GM19239 (cell line): ENCODE data around the gene PITPNM1.
"Not testable (repeated sequence)": the region's sequence is repeated elsewhere in the genome, so short reads cannot be mapped to it uniquely, and the experiment has no call there.

Experiments used
- DNase-seq: peaks from one replicate; pipeline ENCODE4 v3.0.0; 2011; ENCODE audit warnings: low spot score; ENCODE audit not compliant: insufficient read length
- FAIRE-seq: peaks from 2 replicates; lab custom pipeline; 2011; peaks lifted over from hg19 to GRCh38; lab: Jason Lieb, UNC

The PITPNM1 gene

DNA sequence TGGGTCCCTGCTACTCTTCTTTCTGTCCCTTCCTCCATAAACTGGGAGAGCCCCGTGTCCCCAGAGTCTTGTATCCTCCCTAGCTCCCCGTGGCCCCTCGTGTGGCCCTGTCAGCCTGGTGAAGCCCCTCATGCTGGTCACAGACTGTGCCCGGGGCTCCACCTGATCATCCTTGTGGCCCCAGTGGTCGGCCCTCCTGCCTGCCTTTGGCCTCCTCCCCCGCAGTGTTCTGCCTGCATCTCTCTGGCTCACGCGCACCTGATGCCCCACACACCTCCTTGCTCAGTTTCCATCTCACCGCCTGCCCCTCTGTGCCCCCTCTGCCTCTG is 19.3 kb upstream of the PITPNM1 start:
- no peak for FAIRE-seq

DNA sequence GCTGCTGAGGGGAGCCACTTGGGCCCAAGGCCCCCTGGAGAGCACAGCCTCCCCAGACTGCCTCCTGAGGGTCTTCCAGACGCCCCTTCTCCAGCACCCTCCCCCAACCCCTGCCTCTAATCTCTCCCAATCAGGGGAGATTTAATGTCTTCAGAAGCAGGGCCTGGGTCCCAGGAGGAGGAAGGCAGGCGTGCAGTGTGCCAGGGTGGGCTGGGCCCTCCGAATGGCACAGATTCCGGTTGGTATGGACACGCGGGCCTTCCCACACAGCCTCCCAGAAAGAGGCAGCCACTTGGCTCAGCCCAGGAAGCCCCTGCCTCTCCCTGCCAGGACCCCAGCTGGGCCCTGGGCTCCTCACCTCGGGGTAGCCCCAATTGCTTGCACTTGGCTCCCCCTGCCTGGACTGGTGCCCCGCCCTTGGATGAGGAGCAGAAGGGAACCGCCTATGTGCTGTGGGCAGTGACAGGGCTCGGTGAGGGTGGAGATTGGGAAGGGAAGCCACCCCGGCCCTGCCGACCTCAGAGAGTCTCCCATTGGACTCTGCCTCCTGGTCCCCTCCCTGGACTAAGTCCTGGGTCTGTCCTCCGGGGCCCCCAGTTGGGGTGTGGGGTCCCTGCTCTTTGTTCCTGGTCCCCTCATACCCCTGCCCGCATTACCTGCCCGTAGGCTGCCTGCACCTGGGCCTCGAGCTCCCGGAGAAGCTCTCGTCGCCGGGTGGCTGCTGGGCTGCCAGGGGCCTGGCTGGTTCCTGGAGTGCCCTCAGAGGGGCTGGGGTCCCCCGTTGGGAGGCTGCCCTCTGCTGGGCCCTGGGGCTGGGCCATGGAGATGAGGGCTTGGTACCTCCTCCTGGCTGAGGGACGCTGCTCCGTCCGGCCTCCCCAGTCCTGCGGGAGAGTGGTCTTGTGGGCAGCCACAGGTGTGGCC is 18.7 kb upstream of the PITPNM1 start:
- no peak for DNase-seq
- FAIRE-seq = no peak

More for the DNA sequence above, 19.3 kb upstream of the PITPNM1 start:
- DNase-seq = no peak

DNA sequence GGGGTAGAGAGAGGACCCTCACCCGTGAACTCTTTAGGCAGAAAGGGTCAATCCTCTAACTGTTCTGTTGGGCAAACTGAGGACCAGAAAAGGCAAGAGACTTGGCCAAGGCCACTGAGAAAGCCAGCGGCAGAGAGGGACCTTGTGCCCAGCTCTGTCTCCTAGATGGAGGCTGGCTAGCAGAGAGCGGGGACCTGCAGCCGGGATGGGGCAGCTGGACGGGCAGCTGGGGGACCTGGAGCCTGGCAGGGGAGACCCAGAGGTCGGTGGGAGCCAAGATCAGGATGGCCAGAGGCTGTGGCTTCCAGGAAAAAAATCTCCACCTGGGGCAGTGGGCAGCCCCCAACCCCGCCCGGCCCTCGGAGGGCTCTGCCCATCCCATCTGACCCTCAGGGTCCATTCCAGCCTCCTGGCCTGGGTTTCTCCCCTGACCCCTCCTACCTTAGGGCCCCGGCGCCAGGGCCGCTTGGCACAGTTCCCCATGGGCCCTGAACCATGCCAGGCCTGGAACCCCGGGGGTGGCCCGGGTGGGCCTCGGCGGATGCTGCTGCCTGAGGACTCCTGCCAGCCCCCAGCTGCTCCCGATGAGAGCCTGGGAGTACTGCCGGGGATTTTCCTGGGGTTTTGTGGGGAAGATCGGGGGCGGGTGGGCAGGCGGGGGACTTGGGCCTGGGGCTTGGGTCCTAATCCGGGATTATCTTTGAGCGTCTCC is 17.8 kb upstream of the PITPNM1 start, which contains the start of gene CABP2:
TSS of gene CABP2 (minus strand) at position 603 of the 712 bp plus-strand sequence. CDS start at position 483, 120 bp downstream.
- no peak for FAIRE-seq

DNA sequence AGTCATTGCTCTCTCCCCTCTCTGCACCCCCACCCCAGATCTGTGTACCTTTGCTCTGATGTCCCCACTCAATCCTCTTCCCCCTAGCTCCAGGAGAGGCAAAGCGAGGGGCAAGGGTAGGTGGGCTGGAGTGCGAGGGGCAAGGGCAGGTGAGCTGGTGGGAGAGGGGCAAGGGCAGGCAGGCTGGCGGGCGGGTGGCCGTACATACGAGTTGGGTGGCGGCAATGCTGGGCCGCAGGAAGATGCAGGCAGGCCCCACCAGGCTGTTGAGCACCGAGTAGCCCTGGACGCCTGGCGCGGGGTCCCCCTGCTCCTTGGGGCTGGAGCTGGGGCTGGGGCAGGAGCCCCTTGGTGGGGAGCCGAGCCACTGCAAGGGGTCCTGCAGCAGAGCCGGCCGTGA is 17.2 kb upstream of the PITPNM1 start:
- FAIRE-seq (no peak), DNase-seq (no peak)

More for the DNA sequence above, 17.8 kb upstream of the PITPNM1 start, which contains the start of gene CABP2:
- DNase-seq = no peak

DNA sequence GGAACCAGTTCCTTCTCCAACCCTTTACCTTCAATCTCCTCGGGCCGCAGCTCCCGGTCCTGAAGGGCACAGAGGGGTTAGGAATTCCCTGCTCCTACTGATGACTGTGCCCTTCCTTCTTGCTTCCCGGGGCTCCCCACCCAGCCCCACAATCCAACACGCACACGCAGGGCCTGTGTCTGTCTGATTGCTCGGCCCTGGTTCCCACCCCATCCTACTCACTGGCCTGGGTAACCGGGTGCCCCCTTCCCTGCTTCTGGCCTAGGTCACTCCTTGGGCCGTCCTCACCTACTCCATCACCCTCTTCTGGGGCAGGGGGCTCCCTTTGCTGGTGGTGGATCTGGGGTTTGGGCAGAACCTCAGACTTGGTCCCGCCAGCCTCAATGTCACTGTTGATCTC is 16.8 kb upstream of the PITPNM1 start:
- FAIRE-seq = no peak
- no peak for DNase-seq

DNA sequence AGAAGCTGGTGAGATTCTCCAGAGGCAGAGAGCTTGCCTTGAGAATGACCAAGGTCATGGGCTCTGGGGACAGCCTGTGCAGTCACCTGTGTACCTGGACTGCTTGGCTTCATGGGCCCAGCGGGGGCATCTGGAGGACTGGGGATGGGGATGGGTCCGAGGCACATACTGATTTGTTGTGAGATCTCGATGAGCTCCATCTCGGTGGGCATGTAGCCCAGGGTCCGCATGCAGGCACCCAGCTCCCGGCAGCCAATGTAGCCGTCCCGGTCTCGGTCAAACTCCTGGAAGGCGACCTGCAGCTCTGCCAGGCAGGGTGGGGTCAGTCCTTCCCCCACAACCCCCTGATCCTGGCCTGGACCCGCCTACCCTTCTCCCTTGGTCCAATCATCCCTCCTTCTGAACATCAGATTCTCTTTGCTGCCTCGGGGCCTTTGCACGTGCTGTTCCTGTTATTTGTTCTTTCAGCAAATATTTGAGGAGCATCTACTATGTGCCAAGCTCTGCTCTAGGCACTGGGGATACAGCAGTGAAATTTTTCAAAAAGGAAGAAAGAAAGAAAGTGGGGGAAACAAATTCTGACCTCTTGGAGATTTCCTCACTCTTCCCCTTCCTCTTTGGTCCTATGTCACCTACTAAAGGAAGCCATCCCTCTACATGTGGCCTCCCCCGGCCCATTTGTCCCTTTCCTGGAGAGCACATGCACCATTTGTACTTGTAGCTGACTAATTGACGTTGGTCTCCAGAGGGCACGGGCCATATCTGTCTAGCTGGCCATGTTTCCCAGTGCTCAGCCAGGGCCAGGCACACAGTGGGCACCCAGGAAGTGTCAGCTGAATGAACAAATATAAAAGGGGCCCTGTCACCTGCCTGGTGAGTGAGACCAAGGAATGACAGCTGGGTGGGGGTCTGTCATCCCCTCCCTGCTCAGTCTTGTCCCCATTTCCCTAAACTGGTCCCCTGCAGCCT is 16.0 kb upstream of the PITPNM1 start:
- no peak for DNase-seq
- no peak for FAIRE-seq

DNA sequence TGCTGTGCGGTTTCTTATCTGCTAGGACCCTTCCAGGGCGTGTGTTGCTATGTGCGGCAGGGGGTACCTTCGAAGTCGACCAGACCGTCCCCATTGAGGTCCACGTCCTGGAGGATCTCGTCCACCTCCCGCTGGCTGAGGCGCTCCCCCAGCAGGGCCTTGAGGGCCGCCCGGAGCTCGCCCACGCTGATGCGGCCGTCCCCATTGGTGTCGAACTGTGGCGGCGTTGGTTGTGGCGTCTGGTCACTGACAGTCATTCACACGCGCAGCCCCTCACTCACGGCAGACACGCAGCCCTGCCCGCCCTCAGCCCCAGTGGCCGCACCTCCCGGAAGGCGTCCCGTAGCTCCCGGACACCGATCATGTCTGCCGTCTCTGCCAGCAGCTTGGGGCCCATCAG is 14.6 kb upstream of the PITPNM1 start:
- no peak for DNase-seq
- FAIRE-seq = no peak

DNA sequence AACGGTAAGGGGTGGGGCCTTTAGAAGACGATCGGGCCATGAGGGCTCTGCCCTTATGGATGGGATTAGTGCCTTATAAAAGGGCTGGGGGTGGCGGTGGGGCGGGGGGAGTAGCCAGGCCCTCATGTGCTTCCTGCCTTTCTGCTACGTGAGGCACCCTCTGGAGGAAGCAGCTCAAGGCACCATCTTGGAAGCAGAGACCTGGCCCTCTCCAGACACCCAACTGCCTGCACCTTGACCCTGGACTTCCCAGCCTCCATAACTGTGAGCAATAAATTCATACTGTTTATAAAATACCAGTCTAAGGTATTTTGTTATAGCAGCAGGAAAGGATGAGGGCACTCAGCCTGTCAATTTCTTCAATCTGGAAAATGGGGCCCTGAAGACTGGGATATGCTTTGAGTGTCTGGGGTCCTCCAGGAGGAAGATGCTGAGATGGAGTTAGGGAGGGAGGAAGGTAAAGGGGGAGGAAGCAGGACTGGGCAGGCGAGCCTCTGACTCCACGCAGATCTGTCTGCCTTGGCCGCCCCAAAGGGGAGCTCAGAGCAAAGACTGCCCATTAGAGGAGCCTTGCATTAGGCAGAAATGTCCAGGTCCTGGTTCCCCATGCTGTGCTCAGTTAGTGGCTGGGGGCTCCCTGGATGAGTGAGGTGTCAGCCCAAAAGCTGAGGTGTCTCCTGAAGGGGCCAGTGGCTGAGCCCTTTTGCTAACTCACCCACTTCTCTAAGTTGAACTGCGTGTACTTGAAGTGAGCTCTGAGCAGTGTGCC is 12.8 kb upstream of the PITPNM1 start:
- FAIRE-seq = no peak

DNA sequence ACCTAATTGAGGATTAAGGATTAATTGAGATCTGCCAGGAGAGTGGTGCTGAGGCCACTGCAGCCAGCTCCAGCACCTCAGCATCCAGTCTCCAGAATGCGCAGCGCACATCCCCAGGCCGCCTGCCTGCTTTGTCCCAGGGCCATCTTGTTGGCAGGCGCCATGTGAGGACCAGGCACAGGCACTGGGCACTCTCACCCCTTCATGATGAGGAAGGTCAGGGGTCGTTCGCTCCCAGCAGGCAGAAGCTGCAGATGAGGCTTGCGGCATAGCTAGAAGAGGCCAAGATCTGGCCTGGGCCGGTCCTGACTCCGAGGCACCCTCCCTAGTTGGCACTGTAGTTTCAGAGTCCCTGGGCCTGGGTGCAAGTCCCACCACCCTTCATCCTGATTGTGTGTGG is 11.6 kb upstream of the PITPNM1 start:
- FAIRE-seq = no peak

More for the DNA sequence above, 12.8 kb upstream of the PITPNM1 start:
- no peak for DNase-seq

DNA sequence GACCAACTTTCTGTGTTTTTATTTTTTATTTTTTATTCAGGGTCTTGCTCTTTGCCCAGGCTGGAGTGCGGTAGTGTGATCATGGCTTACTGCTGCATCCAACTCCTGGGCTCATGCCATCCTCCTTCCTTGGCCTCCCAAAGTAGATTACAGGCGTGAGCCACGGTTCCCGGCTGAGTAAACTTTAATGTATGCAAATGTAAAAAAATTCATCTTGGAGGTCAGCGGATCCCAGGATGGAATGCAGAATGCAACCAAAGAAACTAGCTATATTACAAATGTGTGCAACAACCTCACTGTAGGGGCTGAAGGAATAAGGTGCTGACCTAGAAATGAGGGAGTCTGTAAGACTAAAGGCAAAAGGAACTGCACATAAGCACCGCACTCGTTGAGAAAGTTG is 9.0 kb upstream of the PITPNM1 start:
- no peak for FAIRE-seq

More for the DNA sequence above, 11.6 kb upstream of the PITPNM1 start:
- no peak for DNase-seq

DNA sequence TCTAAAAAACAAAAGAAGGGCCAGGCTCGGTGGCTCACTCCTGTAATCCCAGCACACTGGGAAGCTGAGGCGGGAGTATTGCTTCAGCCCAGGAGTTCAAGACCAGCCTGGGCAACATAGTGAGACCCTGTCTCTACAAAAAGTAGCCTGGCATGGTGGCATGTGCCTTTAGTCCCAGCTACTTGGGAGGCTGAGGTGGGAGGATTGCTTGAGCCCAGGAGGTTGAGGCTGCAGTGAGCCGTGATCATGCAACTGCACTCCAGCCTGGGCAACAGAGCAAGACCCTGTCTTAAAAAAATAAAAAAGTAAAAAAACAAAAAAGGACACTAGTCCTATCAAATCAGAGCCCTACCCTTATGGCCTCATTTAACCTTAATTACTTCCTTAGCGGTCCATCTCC is 6.4 kb upstream of the PITPNM1 start:
- not testable (repeated sequence) for FAIRE-seq

More for the DNA sequence above, 9.0 kb upstream of the PITPNM1 start:
- no peak for DNase-seq

DNA sequence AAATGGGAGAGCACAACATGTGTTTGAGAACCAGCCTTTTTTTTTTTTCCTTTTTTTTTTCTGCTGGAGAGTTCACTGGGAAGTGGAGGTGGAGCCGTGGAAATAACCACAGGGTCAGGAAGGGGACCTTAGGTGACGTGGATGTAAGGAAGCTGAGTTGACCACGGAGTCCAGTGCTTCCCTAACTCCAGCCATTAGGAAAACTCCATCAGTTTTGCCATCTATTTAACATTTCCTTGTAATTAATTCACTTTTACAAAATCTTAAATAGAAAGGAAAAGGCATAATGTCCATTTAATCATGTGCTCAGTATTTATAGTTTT is 4.8 kb upstream of the PITPNM1 start:
- DNase-seq = no peak
- FAIRE-seq = no peak

More for the DNA sequence above, 6.4 kb upstream of the PITPNM1 start:
- DNase-seq = not testable (repeated sequence)

DNA sequence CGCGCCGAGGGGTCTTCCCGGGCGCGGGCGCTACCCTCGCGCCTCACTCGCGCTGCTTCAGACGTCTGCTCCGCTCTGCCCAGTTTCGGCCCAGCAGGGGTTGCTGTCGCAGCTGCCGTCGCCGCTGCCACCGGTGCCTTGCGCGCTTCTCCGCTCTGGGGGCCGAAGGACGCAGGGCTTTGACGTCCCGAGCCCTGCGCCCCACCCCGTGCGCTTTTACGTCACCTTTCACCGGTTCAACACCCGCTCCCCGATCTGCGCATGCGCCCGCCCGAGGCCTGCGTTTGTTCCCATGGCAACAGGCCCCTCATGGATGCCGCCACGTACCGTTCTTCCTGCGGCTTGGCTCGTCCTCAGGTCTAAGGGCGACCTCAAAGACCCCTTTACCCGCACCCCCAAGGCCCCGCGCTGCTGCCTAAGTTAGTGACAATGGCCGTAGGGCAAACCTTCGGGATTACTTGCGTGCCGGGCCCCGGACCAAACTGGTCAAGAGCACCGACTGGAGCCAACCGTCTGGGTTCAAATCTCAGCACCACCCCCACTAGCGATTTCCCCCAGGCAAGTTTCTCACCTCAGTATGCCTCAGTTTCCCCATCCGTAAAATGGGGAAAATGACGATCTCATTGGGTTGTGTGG is 3.4 kb upstream of the PITPNM1 start:
- DNase-seq (peak; percentile 94), FAIRE-seq (no peak)

DNA sequence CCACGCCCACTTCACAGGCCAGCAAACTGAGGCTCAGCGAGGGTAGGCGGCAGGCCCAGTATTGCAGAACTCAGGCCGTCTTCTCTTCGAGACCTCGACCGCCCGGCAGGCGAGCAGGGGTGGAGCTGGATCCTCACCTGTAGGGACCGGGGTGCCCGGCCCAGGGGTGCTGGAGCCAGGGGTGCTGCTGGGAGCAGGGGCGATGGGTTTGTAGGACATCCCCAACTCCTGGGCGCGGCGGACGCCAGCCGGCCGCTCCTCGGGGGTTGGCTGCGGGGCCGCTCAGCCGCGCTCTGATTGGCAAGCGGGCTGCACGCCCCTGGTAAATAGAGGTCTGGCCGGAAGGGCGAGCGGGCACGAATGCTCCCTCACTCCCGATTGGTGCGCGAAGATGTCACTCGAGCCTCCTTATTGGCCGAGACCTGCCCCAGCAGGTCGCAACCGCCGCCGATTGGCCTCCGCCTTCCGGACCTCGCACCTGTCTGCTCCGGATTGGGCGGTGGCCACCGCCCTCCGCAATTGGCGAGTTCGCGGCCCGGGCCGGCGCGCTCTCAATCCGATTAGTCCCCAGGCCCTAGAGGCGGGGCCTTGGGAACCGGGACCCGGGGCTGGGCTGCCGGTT is 2.8 kb upstream of the PITPNM1 start, which contains the start of gene CDK2AP2:
TSS of gene CDK2AP2 (minus strand) at position 299 of the 622 bp plus-strand sequence. CDS start at position 219, 80 bp downstream.
- FAIRE-seq (peak; percentile 97), DNase-seq (peak; percentile 91)

DNA sequence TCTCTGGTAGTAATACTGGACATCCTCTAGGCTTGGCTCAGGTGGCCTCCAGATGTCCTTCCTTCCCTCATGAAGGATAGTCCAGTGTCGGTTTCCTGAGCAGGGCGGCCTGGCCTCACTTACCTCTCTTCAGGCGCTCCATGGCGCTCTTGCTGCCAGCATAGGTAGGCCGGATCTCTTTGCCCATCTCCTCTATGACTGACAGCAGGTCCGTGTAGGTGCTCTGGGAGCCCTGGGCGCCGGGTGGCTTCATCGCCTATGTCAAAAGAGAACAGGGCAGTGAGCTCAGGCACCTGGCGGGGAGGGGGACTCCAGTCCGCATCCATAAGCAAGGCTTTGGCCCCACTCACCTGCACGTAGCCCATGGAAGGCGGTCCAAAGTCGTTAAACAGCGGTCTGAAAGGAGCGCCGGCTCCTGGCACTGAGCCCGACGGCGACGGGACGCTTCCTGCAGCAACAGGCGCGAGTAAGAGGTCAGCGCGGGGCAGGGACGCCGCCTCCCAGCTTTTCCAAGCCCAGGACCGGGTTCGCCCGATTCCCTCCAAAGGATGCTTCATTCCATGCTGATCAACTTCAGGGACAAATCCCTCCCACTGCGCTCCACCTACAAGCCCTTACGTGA is 2.2 kb upstream of the PITPNM1 start:
- DNase-seq (no peak), FAIRE-seq (peak; percentile 59)

DNA sequence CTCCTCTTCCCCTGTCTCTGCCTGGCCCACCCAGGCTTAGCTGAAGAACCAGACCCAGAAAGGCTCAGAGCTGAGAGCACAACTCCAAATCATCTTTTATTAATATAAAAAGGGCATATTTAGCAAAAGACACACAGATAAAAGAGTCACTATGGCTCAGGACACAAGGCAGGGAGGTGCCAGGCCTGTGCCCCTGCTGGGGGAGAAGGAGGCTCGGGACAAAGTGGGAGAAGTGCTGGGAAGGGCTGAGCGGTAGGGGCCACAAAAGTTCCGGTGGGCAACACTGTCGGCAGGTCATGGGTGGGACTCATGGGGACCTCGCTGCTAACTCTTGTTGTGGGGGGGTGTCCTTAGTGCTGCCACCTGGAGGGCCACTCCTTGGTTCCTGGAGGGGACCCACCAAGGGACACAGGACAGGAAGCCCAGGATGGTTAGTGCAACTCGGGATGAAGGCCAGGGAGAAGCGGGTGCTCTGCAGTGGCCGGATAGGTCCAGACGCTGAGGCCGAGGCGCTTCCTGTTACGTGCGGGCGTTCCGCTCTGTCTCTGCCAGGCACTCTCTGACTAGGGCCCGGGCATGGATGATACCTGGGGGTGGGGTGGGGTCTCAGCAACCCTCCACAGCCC is 1.4 kb upstream of the PITPNM1 start:
- FAIRE-seq (no peak), DNase-seq (no peak)

DNA sequence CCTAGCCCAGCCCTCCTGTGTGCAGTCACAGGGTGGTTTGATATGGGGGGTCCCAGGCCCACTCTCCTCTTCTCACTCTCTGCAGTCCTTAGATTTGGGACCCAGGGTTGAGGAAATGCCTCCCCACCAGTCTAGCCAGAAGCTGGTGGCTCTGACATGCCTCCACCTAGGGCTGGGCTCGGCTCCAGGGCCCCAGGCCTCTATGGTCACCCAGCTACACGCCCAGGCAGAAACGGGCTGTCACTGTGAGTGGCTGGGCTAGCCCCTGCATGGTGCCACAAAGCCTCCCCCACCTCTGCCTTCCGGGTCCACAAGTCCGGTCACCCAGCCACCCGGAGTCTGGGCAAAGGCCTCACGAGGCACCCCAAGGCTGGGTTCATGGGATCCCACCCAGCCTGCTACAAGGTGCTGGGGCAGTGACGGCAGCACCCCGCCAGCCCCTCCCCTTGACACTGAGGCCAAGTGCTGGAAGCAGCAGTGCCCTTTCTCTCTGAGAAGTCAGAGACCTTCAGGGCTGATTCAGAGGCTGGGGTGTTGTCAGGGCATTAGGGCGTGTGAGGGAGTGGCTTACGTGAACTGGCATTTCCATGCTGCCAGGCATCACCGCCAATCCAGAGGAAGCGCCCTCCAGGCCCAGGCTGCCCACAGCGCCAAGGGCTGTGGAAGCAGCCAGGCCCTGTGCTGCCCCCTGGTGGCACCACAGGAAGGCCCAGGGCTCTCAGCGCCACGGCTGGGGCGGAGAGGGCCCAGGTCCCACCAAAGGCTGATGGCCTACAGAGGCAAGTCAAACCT is 638 bp upstream of the PITPNM1 start:
- DNase-seq (peak; percentile 85), FAIRE-seq (peak; percentile 89)
